Caco-2 (cell line): Measurements from ENCODE around the gene KCTD21. TPM values are rescaled to one million over a fixed set of nuclear protein-coding genes. Genes with fewer than 3 reads are reported as not detected.

Experiments used
- BruUV-seq: library from RNA; stranded (reverse); fragments of 400-500 nt; replicated peaks from 2 replicates; lab custom pipeline; 2021; lab: Mats Ljungman, UMichigan
- CTCF ChIA-PET: fragments of 300-600 bp; sonication (Branson Sonifier 250); formaldehyde crosslinking; loops from one replicate; lab custom pipeline; 2022; ENCODE audit warnings: antibody characterized with exemption; lab: Charles Lee
- POLR2A ChIA-PET: fragments of 300-600 bp; sonication (Branson Sonifier 250); formaldehyde crosslinking; loops from one replicate; lab custom pipeline; 2022; ENCODE audit warnings: antibody characterized with exemption; lab: Charles Lee
- DNase-seq, 2 experiments: peaks; one replicate each; pipeline versions ENCODE4 v3.0.0 to v3.0.0-alpha.2; 2020 to 2022
- H3K27me3 ChIP-seq: replicated peaks from 2 replicates; pipeline ENCODE4 v1.6.0; 2011; ENCODE audit warnings: low read length; ENCODE audit not compliant: control insufficient read depth, insufficient read depth
- H3K36me3 ChIP-seq: 2 replicates; pipeline ENCODE4 v1.5.1; 2011; ENCODE audit warnings: low read length; ENCODE audit not compliant: control insufficient read depth, insufficient read depth
- H3K4me1 ChIP-seq: fragments of 250-450 bp; sonication (Bioruptor Pico); 2 replicates; pipeline ENCODE4 v1.5.1; 2020; ENCODE audit warnings: mild to moderate bottlenecking
- H3K4me3 ChIP-seq: 2 replicates; pipeline ENCODE4 v1.5.1; 2011; ENCODE audit warnings: low read depth, mild to moderate bottlenecking, control low read depth, low read length
- H3K9me3 ChIP-seq: fragments of 250-450 bp; sonication (Bioruptor Pico); 2 replicates; pipeline ENCODE4 v1.5.1; 2020; ENCODE audit warnings: mild to moderate bottlenecking, moderate library complexity
- H3K27ac Mint-ChIP-seq: one replicate; pipeline ENCODE4 v1.8.0; 2022; ENCODE audit warnings: mixed read lengths; ENCODE audit not compliant: unreplicated experiment
- H3K27me3 Mint-ChIP-seq: one replicate; pipeline ENCODE4 v1.8.0; 2022; ENCODE audit warnings: mixed read lengths; ENCODE audit not compliant: insufficient read depth, unreplicated experiment
- H3K36me3 Mint-ChIP-seq: one replicate; pipeline ENCODE4 v1.8.0; 2022; ENCODE audit warnings: mild to moderate bottlenecking, mixed read lengths; ENCODE audit not compliant: insufficient read depth, unreplicated experiment
- H3K4me1 Mint-ChIP-seq: one replicate; pipeline ENCODE4 v1.8.0; 2022; ENCODE audit warnings: low read depth, mixed read lengths; ENCODE audit not compliant: unreplicated experiment
- H3K4me3 Mint-ChIP-seq: one replicate; pipeline ENCODE4 v1.8.0; 2022; ENCODE audit warnings: mild to moderate bottlenecking, moderate library complexity, mixed read lengths; ENCODE audit not compliant: unreplicated experiment
- H3K9me3 Mint-ChIP-seq: one replicate; pipeline ENCODE4 v1.8.0; 2022; ENCODE audit warnings: mixed read lengths; ENCODE audit not compliant: unreplicated experiment
- intact Hi-C: fragments of 100-400 bp; cut with micrococcal nuclease; formaldehyde crosslinking; loops from one replicate; pipeline ENCODE4 v1.10.0; 2022; ENCODE audit not compliant: unreplicated experiment
- total RNA-seq: library from RNA; stranded (reverse); gene quantifications from 2 replicates; pipeline ENCODE4 v1.2.3, GENCODE V29; 2022
- TF ChIP-seq, protein P1 (sequence below), 2 experiments: fragments of 200-600 bp in 1 of 2; IDR thresholded peaks; 1 replicate in 1 of 2; 2 replicates in 1 of 2; pipeline versions ENCODE4 v1.5.1 to v1.8.0; 2011 to 2022; ENCODE audit warnings: antibody characterized with exemption in 1 of 2, control low read depth in 1 of 2, inconsistent platforms in 1 of 2, low read depth in 1 of 2, low read length in 1 of 2, mild to moderate bottlenecking in 1 of 2, moderate library complexity in 1 of 2; ENCODE audit not compliant: insufficient read depth in 1 of 2, severe bottlenecking in 1 of 2, unreplicated experiment in 1 of 2

KCTD21 gene
- total RNA-seq, 1 experiment from 2014 or later, result 6.4 TPM

DNA sequence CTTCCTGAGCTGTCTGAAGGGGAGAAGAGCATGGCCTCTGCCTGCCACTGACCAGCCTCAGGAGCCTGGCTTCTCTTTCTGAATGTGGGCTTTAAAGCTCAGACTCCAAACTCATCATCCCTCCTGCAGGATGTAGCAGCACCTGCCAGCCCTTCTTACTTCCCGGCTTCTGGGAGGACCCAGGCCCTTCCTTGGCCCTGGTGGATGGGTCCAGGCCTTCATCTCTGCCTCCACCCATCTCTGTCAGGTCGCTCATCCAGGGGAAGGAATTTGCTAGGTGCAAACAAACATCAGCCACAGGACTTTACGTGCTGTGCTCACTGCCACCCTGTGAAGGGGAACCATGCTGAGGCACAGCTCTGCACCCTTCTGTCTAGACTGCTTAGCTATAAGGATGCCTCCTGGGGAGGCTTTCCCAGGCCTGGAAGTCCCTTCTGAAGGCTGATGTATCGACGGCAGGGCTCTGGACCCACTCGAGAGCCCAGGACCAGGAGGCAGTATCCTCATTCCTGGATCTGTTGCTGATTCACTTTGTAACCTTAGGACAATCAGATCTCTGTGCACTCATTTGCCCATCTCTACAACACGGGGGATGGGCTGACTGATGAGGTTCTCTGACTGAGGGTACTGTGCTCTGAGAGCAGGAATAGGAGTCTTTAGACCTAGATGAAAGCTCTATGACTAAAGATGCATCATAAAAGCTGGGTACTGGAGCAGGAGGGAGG is 31.2 kb upstream of the KCTD21 start:
- no peaks in the 10 kb centered on the region for H3K4me1 ChIP-seq
- peaks cover 4% of the 10 kb centered on the region; the same call in 1 of the 2 replicates for H3K36me3 ChIP-seq
- TF ChIP-seq, protein P1, sequence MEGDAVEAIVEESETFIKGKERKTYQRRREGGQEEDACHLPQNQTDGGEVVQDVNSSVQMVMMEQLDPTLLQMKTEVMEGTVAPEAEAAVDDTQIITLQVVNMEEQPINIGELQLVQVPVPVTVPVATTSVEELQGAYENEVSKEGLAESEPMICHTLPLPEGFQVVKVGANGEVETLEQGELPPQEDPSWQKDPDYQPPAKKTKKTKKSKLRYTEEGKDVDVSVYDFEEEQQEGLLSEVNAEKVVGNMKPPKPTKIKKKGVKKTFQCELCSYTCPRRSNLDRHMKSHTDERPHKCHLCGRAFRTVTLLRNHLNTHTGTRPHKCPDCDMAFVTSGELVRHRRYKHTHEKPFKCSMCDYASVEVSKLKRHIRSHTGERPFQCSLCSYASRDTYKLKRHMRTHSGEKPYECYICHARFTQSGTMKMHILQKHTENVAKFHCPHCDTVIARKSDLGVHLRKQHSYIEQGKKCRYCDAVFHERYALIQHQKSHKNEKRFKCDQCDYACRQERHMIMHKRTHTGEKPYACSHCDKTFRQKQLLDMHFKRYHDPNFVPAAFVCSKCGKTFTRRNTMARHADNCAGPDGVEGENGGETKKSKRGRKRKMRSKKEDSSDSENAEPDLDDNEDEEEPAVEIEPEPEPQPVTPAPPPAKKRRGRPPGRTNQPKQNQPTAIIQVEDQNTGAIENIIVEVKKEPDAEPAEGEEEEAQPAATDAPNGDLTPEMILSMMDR (IDR thresholded peaks at IDR 0.05; ENCODE audit: insufficient read depth in 1 of 2, low read depth in 1 of 2, low read length in 1 of 2, severe bottlenecking in 1 of 2, unreplicated experiment in 1 of 2), result no peak
- BruUV-seq, result no TSS peak
- CTCF ChIA-PET, result interaction anchor here (1.3 kb wide), 1 partner anchor 9 kb away, joined by 3 read pairs; no protein-coding TSS in a partner anchor
- H3K4me3 ChIP-seq, result no peak overlapping the region
- Mint-ChIP-seq H3K4me1 (peaks cover 7% of the 10 kb centered on the region), H3K9me3 (no peaks in the 10 kb centered on the region), H3K27me3 (no peaks in the 10 kb centered on the region), H3K4me3 (no peak overlapping the region), H3K36me3 (peaks cover 85% of the 10 kb centered on the region), H3K27ac (no peak overlapping the region)
- POLR2A ChIA-PET, result no interaction called here
- DNase-seq, result no peak
- no peaks in the 10 kb centered on the region for H3K9me3 ChIP-seq
- intact Hi-C loops, result no loop called here
- H3K27me3 ChIP-seq, result no peaks in the 10 kb centered on the region

DNA sequence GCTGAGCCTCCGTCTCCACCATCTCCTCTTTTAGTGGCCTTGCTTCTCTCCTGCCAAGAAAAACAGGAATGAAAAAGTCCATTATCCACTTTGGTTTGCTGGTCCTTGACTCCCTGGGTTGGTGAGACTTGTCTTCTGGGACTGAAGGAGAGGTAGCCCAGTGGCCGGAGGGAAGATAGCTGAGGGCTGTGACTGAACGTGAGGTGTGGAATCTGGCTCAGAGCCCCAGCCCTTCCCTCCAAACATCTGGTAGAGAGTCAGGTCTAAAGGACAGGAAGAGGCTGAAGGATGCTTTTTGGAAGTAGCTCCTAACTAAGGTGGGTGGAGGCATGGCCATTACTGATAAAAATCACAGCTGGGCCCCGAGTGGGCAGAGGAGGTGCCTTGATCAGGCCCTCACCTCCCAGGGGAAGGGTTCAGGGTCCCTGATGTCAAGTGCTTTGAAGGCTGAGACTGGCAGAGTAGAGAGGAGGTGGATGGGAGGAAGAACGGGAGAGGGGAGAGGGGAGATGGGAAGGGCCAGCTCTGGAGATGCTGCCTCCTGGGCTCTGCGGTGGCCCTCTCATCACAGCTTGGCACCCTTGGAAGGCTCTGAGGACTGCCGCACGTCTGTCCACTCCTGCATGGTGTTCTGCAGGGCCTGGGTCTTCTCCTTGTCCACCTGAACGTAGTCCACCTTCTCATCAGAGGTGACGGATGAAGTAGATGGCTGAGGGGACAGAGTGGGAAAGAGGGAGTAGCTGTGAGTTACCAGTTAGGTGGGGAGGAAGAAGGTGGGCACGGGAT is 30.5 kb upstream of the KCTD21 start:
- H3K27me3 ChIP-seq, result no peaks in the 10 kb centered on the region
- Mint-ChIP-seq H3K36me3 (peaks cover 83% of the 10 kb centered on the region), H3K9me3 (no peaks in the 10 kb centered on the region), H3K27ac (no peak overlapping the region), H3K27me3 (no peaks in the 10 kb centered on the region), H3K4me1 (peaks cover 7% of the 10 kb centered on the region), H3K4me3 (no peak overlapping the region)
- H3K36me3 ChIP-seq, result peaks cover 4% of the 10 kb centered on the region; the same call in 1 of the 2 replicates
- TF ChIP-seq, protein P1 (IDR thresholded peaks at IDR 0.05; ENCODE audit: insufficient read depth in 1 of 2, low read depth in 1 of 2, low read length in 1 of 2, severe bottlenecking in 1 of 2, unreplicated experiment in 1 of 2), result no peak
- ChIA-PET POLR2A (no interaction called here), CTCF (interaction anchor here (1.3 kb wide), 1 partner anchor 9 kb away, joined by 3 read pairs; no protein-coding TSS in a partner anchor)
- no peaks in the 10 kb centered on the region for H3K9me3 ChIP-seq
- H3K4me3 ChIP-seq, result no peak overlapping the region
- no peaks in the 10 kb centered on the region for H3K4me1 ChIP-seq
- intact Hi-C loops, result no loop called here
- BruUV-seq, result no TSS peak
- no peak for DNase-seq
